ENCODE results near the gene U2AF2. TPM values are rescaled to one million over a fixed set of nuclear protein-coding genes. Genes with fewer than 3 reads are reported as not detected.

U2AF2 gene
- polyA plus RNA-seq, 2 of the 4 experiments (the other 2 are of a cell fraction) = 157 to 302 TPM

- TF ChIP-seq TP53 (CRISPR knock-in tag; IDR thresholded peaks at IDR 0.05) (no peak), POLR2A (IDR thresholded peaks at IDR 0.05; ENCODE audit: low read length) (no peak), MAX (IDR thresholded peaks at IDR 0.05) (no peak), HOXA7 (CRISPR knock-in tag; IDR thresholded peaks at IDR 0.05) (no peak)
- peak; percentile 90 to 100 for DNase-seq (ENCODE audit: low read depth in 1 of 2, low spot score in 1 of 2)
- Histone ChIP-seq H3K4me1 (peaks cover 36% of the 10 kb centered on the region), H3K27ac (peak overlapping the region; percentile 96 to 98), H3K4me2 (peak overlapping the region; percentile 43), H3K4me3 (peak overlapping the region; percentile 68), H3K9me3 (no peaks in the 10 kb centered on the region)
- peak; percentile 100 for FAIRE-seq
- 2% methylated on average over 52 of the region's 52 CpGs for WGBS (ENCODE audit: missing lambda C conversion rate)
- ChIA-PET POLR2A (interaction anchor here (0.5 to 2.1 kb wide), 42 partner anchors 8 to 1191 kb away, joined by 3 to 31 read pairs (median 4); partner anchors contain the start of genes EPN1, FIZ1, ISOC2 and LENG9), CTCF (interaction anchor here (0.6 to 4.3 kb wide), 20 partner anchors 9 to 513 kb away, joined by 3 to 97 read pairs (median 4); partner anchors contain the start of genes DNAAF3, ZNF580, ZNF581 and ZNF628)
- ATAC-seq = peak; percentile 71 to 85
Observed at GRCh38 chr19:55654323-55654867, 440 bp upstream of the U2AF2 start.

DNA sequence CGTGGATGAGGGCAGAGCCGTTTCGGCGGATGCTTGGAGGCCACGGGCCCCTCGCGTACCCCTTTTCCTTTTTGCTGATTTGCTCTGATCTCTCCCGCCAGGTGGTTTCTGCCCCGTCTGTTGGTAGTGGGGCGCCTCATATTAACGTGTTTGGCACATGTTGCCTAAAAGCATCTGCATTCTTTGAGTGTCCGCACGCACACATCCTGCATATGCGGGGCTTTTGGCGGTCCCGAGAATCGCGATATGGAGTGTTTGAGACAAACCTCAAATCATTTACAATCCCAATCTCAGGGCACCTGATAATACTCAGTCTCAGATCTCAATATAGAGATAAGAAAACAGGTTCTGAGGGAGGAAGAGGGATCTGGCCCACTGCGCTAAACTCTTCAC lies 809 bp downstream of the U2AF2 start:
- Histone ChIP-seq H3K27ac (peak overlapping the region; percentile 96 to 98), H3K4me2 (peak overlapping the region; percentile 91), H3K9me3 (no peaks in the 10 kb centered on the region), H3K4me3 (peak overlapping the region; percentile 68), H3K4me1 (peaks cover 41% of the 10 kb centered on the region)
- ChIA-PET CTCF (interaction anchor here (1.1 to 2.3 kb wide), 2 partner anchors 15 to 23 kb away, joined by 3 to 30 read pairs; no protein-coding TSS in a partner anchor), POLR2A (no interaction called here)
- TF ChIP-seq REST (IDR thresholded peaks at IDR 0.05) (no peak), KDM5A (IDR thresholded peaks at IDR 0.05) (peak; percentile 85), MYC (IDR thresholded peaks at IDR 0.05; ENCODE audit: borderline replicate concordance, low read length) (no peak), USF2 (IDR thresholded peaks at IDR 0.05) (no peak), RARB (CRISPR knock-in tag; IDR thresholded peaks at IDR 0.05) (no peak)
- no peak for FAIRE-seq
- no peak for DNase-seq (ENCODE audit: low read depth in 1 of 2, low spot score in 1 of 2)
- WGBS (ENCODE audit: missing lambda C conversion rate) = 2% methylated on average over 19 of the region's 19 CpGs
- no peak for ATAC-seq

DNA sequence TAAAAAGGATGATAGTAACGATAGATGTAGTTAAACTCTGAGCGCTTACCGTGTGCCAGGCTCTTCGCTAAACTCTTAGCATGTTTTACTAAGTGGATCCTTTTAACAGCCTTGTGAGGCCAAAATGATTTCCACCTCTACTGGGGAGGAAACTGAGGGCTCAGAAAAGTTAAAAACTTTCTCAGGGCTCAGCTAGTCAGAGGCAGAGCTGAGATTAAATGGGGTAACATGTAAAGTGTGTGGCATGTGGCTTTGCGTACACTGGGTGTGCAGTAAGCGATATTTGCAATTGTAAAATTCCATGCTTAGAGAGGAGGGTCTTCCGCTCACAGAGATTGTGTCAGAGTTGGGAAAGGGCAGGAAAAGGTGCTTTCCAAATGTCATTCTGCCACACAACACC lies 1.7 kb downstream of the U2AF2 start:
- FAIRE-seq (no peak), DNase-seq (ENCODE audit: low read depth in 1 of 2, low spot score in 1 of 2) (no peak), ATAC-seq (no peak)
- TF ChIP-seq ZC3H11A (IDR thresholded peaks at IDR 0.05) (no peak), ZNF302 (CRISPR knock-in tag; IDR thresholded peaks at IDR 0.05) (no peak), EHF (CRISPR knock-in tag; IDR thresholded peaks at IDR 0.05) (no peak), CEBPB (IDR thresholded peaks at IDR 0.05) (no peak), CBX8 (IDR thresholded peaks at IDR 0.05) (no peak), ESRRA (IDR thresholded peaks at IDR 0.05; ENCODE audit: borderline replicate concordance, low read length) (no peak), POLR2A (IDR thresholded peaks at IDR 0.05; ENCODE audit: low read length) (no peak), HDAC2 (IDR thresholded peaks at IDR 0.05) (no peak), SREBF2 (IDR thresholded peaks at IDR 0.05) (no peak), RFX5 (IDR thresholded peaks at IDR 0.05) (no peak), POLR2AphosphoS2 (conservative IDR thresholded peaks at IDR 0.05; ENCODE audit: low read length) (no peak), REST (IDR thresholded peaks at IDR 0.05) (no peak), FOSL2 (IDR thresholded peaks at IDR 0.05) (no peak), FOSL2 (CRISPR knock-in tag; IDR thresholded peaks at IDR 0.05) (no peak)
- TF ChIP-seq, protein P1, sequence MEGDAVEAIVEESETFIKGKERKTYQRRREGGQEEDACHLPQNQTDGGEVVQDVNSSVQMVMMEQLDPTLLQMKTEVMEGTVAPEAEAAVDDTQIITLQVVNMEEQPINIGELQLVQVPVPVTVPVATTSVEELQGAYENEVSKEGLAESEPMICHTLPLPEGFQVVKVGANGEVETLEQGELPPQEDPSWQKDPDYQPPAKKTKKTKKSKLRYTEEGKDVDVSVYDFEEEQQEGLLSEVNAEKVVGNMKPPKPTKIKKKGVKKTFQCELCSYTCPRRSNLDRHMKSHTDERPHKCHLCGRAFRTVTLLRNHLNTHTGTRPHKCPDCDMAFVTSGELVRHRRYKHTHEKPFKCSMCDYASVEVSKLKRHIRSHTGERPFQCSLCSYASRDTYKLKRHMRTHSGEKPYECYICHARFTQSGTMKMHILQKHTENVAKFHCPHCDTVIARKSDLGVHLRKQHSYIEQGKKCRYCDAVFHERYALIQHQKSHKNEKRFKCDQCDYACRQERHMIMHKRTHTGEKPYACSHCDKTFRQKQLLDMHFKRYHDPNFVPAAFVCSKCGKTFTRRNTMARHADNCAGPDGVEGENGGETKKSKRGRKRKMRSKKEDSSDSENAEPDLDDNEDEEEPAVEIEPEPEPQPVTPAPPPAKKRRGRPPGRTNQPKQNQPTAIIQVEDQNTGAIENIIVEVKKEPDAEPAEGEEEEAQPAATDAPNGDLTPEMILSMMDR (IDR thresholded peaks at IDR 0.05) = no peak
- TF ChIP-seq, protein P2, sequence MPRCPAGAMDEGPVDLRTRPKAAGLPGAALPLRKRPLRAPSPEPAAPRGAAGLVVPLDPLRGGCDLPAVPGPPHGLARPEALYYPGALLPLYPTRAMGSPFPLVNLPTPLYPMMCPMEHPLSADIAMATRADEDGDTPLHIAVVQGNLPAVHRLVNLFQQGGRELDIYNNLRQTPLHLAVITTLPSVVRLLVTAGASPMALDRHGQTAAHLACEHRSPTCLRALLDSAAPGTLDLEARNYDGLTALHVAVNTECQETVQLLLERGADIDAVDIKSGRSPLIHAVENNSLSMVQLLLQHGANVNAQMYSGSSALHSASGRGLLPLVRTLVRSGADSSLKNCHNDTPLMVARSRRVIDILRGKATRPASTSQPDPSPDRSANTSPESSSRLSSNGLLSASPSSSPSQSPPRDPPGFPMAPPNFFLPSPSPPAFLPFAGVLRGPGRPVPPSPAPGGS (IDR thresholded peaks at IDR 0.05) = no peak
- Histone ChIP-seq H3K27ac (peak overlapping the region; percentile 96 to 98; a peak in 5 of 6 replicates), H3K4me1 (peaks cover 44% of the 10 kb centered on the region), H3K9me3 (no peaks in the 10 kb centered on the region), H3K4me2 (peak overlapping the region; percentile 91), H3K4me3 (peak overlapping the region; percentile 68)
- POLR2A ChIA-PET = no interaction called here
- CTCF ChIA-PET = interaction anchor here (1.1 to 2.3 kb wide), 3 partner anchors 11 to 24 kb away, joined by 3 to 30 read pairs (median 5); no protein-coding TSS in a partner anchor
- WGBS (ENCODE audit: missing lambda C conversion rate) = 68% methylated on average over 7 of the region's 7 CpGs
